Tibial artery (tissue), 4 donors: Measurements from ENCODE around the gene C9orf85.

Experiments
- DNase-seq, 2 donors: peaks; one replicate each; pipeline ENCODE4 v3.0.0-alpha.2; 2019
- H3K27ac ChIP-seq, 2 donors: fragments of 200-600 bp; sonication (generic) in 1 of 2; 1 replicate in 1 of 2; 2 replicates in 1 of 2; pipeline ENCODE4 v1.5.1; 2018 to 2019; ENCODE audit warnings: mild to moderate bottlenecking in 1 of 2
- H3K27me3 ChIP-seq, 2 donors: fragments of 200-600 bp; sonication (generic) in 1 of 2; one replicate each; pipeline versions ENCODE4 v1.5.1 to v1.6.0; 2016 to 2019
- H3K36me3 ChIP-seq, 3 donors: fragments of 200-600 bp; sonication (generic) in 2 of 3; one replicate each; pipeline ENCODE4 v1.5.1; 2016 to 2019; ENCODE audit warnings: mild to moderate bottlenecking in 2 of 3
- H3K4me1 ChIP-seq, 4 donors: fragments of 200-600 bp; sonication (generic) in 2 of 4; 1 replicate in 3 of 4; 2 replicates in 1 of 4; pipeline ENCODE4 v1.5.1; 2016 to 2019
- H3K4me3 ChIP-seq, 2 donors: fragments of 200-600 bp; sonication (generic) in 1 of 2; 1 replicate in 1 of 2; 2 replicates in 1 of 2; pipeline ENCODE4 v1.5.1; 2018 to 2019; ENCODE audit warnings: mild to moderate bottlenecking in 2 of 2
- H3K9me3 ChIP-seq, 3 donors: fragments of 200-600 bp; sonication (generic) in 1 of 3; one replicate each; pipeline ENCODE4 v1.5.1; 2016 to 2019
- CTCF ChIP-seq, 2 experiments: fragments of 200-600 bp in 1 of 2; fragments of 450-650 bp in 1 of 2; IDR thresholded peaks; one replicate each; pipeline ENCODE4 v1.5.1; 2017 to 2019; ENCODE audit warnings: antibody characterized with exemption in 2 of 2, mild to moderate bottlenecking in 1 of 2, moderate library complexity in 1 of 2
- intact Hi-C: fragments of 100-400 bp; cut with DNase I; formaldehyde crosslinking; loops from one replicate; pipeline ENCODE4 v1.15.0; 2023; ENCODE audit warnings: low total_unique reads

C9orf85 gene

DNA sequence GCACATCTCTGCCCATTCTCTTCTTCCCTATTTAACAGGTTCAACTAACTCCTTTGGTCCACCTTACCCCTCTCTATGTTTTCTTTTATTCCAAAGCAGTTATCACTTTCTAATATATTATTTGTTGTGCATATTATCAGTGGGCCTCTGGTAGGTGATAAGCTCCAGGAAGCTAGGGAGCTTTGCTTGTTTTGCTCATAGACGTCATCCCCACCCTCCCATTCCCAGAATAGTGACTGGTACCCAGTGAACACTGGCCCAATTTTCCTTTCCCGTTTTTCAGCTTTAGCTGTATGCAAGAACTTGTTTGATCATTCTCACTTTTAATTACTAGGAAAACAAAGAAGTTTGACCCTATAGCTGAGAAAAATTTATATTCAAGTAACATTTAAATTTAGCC lies 7.4 kb upstream of the C9orf85 start:
- H3K4me3 ChIP-seq = no peak overlapping the region
- H3K4me1 ChIP-seq = peaks cover 0 to 81% (median 13%) of the 10 kb centered on the region in 4 donors
- H3K27ac ChIP-seq = no peak overlapping the region
- H3K9me3 ChIP-seq = no peaks in the 10 kb centered on the region
- TF ChIP-seq CTCF (IDR thresholded peaks at IDR 0.05) = no peak
- no peak for DNase-seq
- intact Hi-C loops = no loop called here
- H3K36me3 ChIP-seq = no peaks in the 10 kb centered on the region
- H3K27me3 ChIP-seq = no peaks in the 10 kb centered on the region

DNA sequence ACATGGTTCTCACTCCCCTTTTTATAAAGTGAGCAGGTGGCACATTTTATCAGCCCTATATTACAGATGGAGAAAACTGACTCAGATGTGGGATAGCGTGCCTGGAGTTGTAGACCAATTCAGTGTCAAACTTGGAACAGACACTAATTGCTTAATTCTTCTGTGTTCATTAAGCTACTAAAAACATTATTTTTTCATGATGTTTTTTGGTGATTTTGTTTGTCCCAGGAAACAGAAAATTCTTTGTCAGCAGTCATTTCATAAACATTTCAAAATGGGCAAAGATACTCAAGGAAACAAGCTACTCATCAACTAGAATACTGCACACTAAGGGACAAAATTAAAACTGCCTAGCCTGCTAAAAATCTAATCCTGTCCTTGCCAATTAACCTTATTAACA lies 2.6 kb upstream of the C9orf85 start:
- peaks cover 0 to 69% (median 22%) of the 10 kb centered on the region in 4 donors for H3K4me1 ChIP-seq
- intact Hi-C loops = no loop called here
- TF ChIP-seq CTCF (IDR thresholded peaks at IDR 0.05) = no peak
- no peaks in the 10 kb centered on the region for H3K9me3 ChIP-seq
- H3K27ac ChIP-seq = peak overlapping the region in 1 of 2 donors; percentile 94
- DNase-seq = no peak
- no peaks in the 10 kb centered on the region for H3K27me3 ChIP-seq
- H3K4me3 ChIP-seq = peak overlapping the region; percentile 78 to 95
- H3K36me3 ChIP-seq = no peaks in the 10 kb centered on the region

- intact Hi-C loops = loop anchor here (10.0 kb wide), 1 partner anchor 95 kb away; no protein-coding TSS in a partner anchor
- peak overlapping the region; percentile 85 to 94 for H3K27ac ChIP-seq
- H3K9me3 ChIP-seq = no peaks in the 10 kb centered on the region
Observed at GRCh38 chr9:71909887-71910649, 1.4 kb upstream of the C9orf85 start.

DNA sequence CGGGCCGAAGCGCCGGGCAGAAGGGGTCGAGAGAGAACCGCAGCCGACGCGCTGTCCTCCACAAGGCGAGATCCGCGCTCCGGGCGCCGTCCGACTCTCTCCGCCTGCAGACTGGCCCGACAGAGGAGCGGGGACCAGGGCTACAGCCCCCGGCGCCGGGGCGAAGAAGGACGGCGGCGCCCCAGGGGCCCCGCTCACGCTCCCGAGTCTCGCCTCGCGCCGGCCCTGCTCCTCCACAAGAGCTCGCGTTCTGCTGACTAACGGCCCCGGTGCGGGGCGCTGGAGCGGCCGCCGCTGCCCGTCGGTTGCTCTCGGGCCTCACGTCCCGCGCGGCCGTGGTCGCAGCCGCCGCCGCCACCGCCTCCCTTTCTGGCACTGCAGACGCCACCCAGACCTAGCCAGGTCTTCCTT lies 784 bp upstream of the C9orf85 start:
- H3K36me3 ChIP-seq = no peaks in the 10 kb centered on the region
- peak; percentile 27 to 67 for DNase-seq
- peak overlapping the region; percentile 85 to 94 for H3K27ac ChIP-seq
- TF ChIP-seq CTCF (IDR thresholded peaks at IDR 0.05) = no peak
- H3K4me3 ChIP-seq = peak overlapping the region; percentile 78 to 95
- no peaks in the 10 kb centered on the region for H3K27me3 ChIP-seq
- peaks cover 0 to 71% (median 22%) of the 10 kb centered on the region in 4 donors for H3K4me1 ChIP-seq
- intact Hi-C loops = loop anchor here (10.0 kb wide), 1 partner anchor 96 kb away; no protein-coding TSS in a partner anchor
- H3K9me3 ChIP-seq = no peaks in the 10 kb centered on the region

More at GRCh38 chr9:71909887-71910649, 1.4 kb upstream of the C9orf85 start:
- Histone ChIP-seq H3K4me1 (peaks cover 0 to 73% (median 22%) of the 10 kb centered on the region in 4 donors), H3K27me3 (no peaks in the 10 kb centered on the region), H3K4me3 (peak overlapping the region; percentile 78 to 95), H3K36me3 (no peaks in the 10 kb centered on the region)
- peak; percentile 46 to 74 for DNase-seq
- TF ChIP-seq CTCF (IDR thresholded peaks at IDR 0.05) = no peak

GRCh38 chr9:71911908-71912335 lies 483 bp downstream of the C9orf85 start:
- peak overlapping the region; percentile 85 to 94 for H3K27ac ChIP-seq
- peaks cover 0 to 59% (median 22%) of the 10 kb centered on the region in 4 donors for H3K4me1 ChIP-seq
- H3K4me3 ChIP-seq = peak overlapping the region; percentile 78 to 95
- no peaks in the 10 kb centered on the region for H3K9me3 ChIP-seq
- no peaks in the 10 kb centered on the region for H3K27me3 ChIP-seq
- H3K36me3 ChIP-seq = no peaks in the 10 kb centered on the region
- no peak for DNase-seq
- intact Hi-C loops = loop anchor here (10.0 kb wide), 1 partner anchor 97 kb away; no protein-coding TSS in a partner anchor
- no peak for TF ChIP-seq CTCF (IDR thresholded peaks at IDR 0.05)
